Measurements from ENCODE around the gene ENOSF1.

DNA sequence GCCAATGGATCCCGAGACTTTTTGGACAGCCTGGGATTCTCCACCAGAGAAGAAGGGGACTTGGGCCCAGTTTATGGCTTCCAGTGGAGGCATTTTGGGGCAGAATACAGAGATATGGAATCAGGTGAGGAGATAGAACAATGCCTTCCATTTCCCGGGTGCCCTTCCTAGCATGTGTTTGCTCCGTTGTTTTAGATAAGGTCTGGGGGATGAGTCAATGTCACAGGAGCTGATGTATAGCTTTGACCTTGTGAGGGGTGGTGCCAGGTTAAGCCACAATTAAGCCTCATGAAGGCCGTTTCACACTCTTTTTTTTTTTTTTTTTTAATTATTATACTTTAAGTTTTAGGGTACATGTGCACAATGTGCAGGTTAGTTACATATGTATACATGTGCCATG lies 50.2 kb downstream of the ENOSF1 start:
- TF ChIP-seq, protein P1, sequence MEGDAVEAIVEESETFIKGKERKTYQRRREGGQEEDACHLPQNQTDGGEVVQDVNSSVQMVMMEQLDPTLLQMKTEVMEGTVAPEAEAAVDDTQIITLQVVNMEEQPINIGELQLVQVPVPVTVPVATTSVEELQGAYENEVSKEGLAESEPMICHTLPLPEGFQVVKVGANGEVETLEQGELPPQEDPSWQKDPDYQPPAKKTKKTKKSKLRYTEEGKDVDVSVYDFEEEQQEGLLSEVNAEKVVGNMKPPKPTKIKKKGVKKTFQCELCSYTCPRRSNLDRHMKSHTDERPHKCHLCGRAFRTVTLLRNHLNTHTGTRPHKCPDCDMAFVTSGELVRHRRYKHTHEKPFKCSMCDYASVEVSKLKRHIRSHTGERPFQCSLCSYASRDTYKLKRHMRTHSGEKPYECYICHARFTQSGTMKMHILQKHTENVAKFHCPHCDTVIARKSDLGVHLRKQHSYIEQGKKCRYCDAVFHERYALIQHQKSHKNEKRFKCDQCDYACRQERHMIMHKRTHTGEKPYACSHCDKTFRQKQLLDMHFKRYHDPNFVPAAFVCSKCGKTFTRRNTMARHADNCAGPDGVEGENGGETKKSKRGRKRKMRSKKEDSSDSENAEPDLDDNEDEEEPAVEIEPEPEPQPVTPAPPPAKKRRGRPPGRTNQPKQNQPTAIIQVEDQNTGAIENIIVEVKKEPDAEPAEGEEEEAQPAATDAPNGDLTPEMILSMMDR (IDR thresholded peaks at IDR 0.05; ENCODE audit: low read depth, low read length, poor library complexity, severe bottlenecking), result no peak
- no peak for TF ChIP-seq EZH2phosphoT487 (IDR thresholded peaks at IDR 0.05; ENCODE audit: borderline replicate concordance, low read length)

Data from DOHH2 (cell line).